ENCODE results near the gene RAB11FIP3.
A peak's percentile ranks its signal among the peaks of the same experiment; 100 is the strongest.
"Not testable (repeated sequence)": the region's sequence is repeated elsewhere in the genome, so short reads cannot be mapped to it uniquely, and the experiment has no call there.

RAB11FIP3 gene, protein sequence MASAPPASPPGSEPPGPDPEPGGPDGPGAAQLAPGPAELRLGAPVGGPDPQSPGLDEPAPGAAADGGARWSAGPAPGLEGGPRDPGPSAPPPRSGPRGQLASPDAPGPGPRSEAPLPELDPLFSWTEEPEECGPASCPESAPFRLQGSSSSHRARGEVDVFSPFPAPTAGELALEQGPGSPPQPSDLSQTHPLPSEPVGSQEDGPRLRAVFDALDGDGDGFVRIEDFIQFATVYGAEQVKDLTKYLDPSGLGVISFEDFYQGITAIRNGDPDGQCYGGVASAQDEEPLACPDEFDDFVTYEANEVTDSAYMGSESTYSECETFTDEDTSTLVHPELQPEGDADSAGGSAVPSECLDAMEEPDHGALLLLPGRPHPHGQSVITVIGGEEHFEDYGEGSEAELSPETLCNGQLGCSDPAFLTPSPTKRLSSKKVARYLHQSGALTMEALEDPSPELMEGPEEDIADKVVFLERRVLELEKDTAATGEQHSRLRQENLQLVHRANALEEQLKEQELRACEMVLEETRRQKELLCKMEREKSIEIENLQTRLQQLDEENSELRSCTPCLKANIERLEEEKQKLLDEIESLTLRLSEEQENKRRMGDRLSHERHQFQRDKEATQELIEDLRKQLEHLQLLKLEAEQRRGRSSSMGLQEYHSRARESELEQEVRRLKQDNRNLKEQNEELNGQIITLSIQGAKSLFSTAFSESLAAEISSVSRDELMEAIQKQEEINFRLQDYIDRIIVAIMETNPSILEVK

DNA sequence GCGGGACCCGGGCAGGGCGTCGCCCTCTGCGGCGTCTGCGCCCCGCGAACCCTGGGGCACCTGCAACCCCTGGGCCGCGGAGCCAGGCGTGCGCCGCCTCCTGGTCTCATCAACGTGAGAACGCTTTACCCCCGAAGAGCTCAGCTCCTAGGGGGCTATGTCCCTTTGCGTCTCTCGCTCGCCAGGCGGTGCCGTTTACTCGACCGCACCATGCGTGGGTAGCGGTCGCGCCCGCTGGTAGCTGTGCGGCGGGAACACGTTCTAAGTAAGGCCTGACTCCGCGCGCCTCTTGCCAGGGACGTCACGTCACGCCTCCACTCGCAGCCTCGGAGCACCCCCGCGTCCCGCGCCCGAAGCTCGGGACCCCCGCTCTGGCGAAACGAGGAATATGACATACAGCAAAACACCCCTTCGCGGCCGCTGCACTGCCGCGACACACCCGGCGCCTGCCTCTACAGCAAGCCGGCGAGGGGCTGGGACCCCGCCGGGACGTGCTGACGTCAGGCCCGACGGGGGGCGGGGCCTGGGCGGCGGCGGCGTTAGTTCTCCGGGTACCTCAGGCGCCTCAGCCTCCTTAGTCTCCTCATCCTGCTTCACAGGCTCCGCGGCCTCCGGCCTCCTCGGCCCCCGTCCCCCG, at the start of gene RAB11FIP3:
Gene RAB11FIP3 (plus strand): TSS at position 568 of the 637 bp plus-strand sequence. CDS start 358 bp downstream, outside the sequence.
- DNase-seq: peak; percentile 76

DNA sequence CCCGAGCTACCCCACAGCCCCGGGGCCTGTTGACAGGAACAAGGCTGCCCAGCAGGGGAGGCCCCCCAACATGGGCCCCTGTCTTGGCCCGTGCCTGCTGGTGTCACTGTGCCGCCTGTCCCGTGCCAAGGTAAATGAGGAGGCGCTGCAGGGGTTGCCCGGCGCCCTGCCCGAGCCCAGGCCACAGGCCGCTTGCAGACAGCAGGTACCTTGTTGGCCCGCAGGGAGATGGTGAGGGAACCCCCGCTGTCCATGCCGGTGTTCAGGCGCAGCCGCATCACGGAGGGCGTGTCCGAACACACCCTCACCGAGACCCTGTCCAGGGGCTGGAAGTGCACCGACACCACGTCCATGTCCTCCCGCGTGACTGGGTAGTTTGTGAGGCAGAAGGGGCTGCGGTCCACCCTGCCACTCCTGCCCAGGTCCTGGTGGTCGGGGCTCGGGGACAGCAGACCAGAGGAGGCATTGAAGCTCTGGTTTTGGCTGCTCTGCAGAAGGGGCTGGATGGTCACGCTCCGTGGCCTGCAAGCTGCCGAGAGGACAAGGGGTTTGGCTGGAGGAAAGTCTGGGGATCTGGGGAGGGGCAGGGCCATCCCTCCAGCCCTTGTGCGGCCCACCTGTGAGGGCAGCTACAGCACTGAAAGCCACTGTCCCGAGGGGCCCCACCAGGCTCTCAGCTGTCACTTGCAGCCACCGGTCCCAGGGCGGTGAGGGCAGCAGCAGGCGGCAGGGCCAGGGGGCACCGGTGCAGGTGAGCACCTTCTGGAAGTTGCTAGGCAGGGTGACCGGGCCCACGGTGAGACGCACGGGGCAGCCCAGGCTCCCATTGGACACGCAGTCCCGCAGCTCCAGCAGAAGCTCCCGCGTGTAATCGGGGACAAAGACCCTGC, 49.3 kb upstream of the RAB11FIP3 start:
- no peak for DNase-seq

DNA sequence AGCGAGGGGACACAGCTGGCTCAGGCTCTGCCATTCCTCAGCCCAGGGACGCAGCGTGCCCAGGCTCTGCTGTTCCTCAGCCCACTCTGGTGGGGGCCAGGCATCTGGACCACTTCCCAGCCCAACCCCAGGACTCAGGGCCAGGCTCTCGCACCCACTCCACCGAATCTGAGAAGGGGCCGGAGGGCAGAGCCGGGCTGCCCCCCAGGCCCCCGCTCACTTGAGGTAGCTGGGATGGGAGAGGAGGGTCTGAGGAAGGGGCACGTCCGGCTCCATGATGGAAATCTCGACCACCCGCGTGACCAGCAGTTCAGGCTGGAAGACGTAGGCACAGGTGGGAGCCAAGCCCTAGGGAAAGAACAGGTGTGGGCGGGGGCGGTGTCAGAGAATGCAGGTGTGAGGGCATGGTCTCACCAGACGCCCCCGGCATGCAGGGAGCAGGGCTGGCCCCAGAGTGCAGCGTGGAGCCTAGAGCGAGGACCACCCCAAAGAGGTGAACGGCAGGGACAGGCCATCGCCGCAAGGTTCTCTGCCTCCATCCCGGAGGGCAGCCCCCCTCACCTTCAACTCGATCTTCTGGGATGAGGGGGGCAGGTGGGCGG, 48.5 kb upstream of the RAB11FIP3 start:
- DNase-seq: no peak

DNA sequence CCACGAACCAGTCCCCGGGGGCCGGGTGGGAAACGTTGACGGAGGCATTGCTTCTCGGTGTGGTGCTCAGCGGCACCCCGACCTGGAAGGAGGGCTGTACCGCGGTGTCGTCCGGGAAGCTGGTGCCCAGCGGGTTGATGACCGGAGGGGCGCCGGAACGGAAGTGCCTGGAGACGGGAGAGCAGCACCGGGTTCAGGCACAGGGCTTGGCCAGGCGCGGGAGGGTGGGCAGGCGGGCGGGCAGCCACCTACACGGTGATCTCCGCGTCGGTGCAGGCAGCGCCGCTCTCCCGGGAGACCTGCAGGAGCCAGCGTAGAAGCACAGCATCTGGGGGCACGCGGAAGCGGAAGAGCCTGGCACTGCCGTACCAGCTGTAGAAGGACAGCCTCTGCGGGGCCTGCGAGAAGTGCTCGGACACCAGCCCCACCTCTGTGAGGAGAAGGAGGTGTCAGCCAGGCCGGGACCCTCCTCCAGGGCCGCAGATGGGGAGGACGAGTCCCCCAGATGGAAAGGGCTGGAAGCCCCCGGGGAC, 48.0 kb upstream of the RAB11FIP3 start:
- DNase-seq: no peak

DNA sequence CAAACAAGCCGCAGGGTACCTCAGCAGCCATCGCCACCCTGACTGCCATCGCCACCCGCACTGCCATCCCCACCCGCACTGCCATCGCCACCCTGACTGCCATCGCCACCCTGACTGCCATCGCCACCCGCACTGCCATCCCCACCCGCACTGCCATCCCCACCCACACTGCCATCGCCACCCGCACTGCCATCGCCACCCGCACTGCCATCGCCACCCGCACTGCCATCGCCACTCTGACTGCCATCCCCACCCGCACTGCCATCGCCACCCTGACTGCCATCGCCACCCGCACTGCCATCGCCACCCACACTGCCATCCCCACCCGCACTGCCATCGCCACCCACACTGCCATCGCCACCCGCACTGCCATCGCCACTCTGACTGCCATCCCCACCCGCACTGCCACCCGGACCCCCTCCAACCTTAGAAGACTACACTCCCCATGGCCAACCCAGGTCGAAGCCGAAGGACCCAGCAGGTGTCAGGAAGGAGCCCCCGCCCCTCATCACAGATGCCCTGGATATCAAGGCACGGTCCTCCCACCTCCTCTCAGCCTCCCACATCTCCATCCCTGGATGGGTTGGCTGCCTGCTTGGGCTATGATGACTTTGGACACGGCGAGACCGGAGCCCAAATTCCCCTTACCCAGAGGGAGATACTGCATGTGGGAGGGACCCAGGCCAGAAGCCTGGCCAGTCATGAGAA, 47.2 kb upstream of the RAB11FIP3 start:
- not testable (repeated sequence) for DNase-seq

DNA sequence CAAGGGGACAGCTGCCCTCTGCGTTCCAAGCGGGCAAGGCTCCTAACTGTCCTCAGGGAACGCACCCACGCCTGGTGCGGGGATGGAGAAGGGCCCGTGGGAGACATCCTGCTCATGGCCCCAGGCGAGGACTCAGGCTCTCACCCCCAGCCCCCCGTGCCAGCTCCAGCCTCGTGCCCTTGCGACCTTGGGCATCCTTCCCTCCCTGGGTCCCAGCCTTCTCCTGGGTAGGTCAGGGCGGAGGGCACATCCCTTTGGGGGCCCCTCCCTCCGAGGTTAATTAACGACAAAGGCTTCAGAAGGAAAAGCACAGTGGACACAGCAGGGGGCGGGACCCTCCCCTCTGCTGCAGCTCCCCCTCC, 46.6 kb upstream of the RAB11FIP3 start:
- DNase-seq: no peak

DNA sequence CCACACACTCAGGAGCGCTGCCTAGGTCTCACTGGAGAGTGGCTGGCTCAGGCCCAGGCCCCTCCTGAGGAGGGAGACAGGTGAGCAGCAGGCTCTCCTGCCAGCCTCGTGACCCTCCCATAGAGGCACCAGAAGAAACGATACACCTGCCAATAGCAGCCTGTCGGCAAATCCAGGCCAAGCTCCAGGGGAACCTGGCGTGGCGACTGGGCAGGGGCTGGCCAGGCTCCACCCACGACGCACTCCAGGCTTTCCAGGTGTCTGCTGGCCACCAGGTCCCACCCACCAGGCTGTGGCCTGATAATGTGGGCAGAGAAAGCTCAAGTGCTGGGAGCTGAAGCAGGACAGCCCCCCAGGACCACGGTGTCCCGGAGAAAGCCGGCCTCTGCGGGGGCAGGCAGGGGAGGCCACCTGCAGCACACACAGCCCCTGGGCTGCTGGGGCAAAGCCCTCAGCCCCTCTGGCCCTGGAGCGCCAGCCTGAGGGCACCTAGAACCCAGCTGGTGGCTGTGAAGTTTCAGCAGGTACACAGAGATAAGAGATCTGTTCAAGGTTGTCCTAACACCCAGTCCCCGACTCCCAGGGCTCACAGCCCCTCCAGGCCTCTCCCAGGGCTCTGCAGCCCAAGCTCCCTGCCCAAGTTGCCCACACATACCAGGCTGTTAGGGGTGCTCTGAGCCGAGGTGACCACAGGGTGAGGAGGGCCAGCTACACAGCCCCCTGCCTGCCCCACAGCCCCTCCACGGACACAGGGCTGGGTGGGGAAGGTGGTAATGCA, 46.1 kb upstream of the RAB11FIP3 start:
- no peak for DNase-seq

DNA sequence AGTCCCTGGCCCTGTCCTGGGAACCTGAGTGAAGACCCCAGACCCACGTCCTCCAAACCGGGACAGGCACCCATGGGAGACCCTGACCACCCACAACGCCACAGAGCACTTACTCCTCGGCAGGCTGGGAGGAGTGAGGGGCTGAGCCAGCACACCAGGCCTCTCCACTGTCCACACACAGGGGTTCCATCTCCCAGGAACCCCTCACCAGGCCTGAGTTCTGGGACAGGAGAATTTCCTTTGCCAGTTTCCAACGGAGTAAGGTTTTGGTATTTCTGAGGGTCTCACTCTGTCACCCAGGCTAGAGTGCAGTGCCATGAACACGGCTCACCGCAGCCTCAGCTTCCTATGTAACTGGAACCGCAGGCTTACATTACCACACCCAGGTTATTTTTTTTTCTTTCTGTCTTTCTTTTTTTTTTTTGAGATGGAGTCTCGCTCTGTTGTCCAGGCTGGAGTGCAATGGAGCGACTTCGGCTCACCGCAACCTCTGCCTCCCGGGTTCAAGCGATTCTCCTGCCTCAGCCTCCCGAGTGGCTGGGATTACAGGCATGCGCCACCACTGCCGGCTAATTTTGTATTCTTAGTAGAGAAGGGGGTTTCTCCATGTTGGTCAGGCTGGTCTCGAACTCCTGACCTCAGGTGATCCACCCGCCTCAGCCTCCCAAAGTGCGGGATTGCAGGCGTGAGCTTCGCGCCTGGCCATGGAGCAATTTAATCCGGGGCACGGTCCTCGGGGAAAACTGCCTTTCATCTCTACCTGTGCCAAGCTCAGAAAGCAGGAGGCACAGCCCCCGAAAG, 45.3 kb upstream of the RAB11FIP3 start:
- DNase-seq: no peak

DNA sequence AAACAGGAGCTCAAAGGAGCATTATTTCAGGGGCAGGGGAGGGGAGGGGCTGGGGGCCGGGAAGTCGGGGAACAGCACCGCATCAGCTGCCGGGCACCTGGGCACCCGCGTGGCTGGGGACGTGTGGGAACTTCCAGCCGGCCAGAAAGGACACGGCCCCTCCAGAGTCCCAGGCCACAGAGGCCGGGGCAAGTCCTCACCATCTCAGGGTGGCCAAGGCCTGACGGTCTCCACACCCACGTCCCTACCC, 44.8 kb upstream of the RAB11FIP3 start:
- DNase-seq: no peak

DNA sequence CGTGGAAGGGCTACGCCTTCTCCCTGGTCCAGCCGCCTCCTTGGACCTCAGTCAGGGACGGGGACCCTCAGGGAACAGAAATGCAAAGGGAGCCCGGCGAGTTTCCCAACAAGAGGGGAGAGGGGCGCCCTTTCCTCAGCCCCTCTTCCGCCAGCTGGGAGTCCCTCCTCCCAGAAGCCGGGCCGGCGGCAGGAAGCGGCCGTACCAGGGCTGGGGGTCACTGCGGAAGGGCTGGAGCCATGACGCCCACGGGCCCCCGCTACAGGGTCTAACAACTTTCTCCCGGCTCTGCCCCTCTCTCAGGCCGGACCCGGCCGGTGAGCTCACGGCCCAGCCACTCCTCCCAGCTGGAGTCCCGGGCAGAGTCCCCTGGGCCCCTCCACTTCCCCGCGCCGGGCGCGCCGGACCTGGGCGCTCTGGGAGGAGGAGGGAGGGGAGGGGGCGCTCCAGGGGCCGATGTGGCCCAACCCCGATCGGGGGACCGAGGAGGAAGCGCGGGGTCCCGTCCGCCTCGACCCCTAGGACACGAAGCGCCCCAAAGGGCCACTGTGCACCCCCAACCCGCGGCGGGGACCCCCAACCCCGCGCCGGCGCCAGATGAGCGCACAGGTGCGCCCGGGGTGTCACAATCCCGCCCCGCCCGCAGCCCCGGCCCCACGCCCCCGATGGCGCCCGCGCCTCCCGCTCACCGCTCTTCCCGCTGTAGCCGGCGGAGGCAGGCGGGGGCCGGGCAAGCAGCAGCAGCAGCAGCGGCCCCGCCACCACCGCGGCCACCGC, 44.2 kb upstream of the RAB11FIP3 start:
- no peak for DNase-seq

DNA sequence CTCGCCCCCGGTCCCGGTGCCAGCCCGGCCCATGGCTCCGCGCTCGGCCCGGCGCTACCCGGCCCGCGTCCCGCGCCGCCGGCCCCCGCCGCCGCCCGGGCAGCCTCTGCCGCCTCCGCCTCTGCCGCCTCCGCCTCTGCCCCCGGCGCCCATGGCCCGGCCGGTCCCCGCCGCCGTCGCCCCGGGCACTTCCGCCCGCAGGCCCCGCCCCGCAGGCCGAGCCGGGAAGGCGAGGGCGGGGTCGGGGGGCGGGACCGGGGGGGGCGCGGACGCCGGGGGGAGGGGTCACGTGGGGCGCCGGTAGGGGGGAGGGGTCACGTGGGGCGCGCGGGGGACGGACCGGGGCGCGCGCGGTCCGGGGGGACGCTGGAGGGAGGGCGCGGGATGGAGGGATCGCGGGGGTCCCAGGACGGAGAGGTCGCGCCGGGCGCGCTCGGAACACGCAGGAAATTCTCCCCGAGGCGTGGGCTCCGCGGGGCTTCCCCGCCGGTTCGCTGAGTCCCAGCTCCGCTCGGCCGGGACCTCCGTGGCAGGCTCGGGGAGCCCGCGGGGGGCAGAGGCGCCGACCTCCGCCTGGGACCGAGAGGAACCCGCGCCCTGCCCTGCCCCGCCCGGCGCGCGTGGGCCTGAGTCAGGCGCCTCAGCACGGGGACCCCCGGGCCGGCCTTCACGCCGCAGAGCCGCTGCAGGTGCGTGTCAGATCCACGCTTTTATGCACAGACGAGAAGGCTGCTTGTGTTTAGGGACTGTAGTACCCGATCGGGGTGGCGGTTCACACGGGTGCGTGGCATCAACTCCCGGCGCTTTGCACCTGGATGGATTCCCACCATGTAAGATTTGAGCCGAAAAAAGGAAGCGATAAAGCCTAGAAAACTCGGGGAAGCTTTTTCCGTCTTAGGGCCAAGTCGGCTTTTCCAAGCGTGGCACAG, 43.4 kb upstream of the RAB11FIP3 start, which contains the start of gene PGAP6:
Gene PGAP6 (minus strand): TSS at position 190 of the 929 bp plus-strand sequence. CDS start 157 bp downstream, at position 33.
- DNase-seq: peak; percentile 50

DNA sequence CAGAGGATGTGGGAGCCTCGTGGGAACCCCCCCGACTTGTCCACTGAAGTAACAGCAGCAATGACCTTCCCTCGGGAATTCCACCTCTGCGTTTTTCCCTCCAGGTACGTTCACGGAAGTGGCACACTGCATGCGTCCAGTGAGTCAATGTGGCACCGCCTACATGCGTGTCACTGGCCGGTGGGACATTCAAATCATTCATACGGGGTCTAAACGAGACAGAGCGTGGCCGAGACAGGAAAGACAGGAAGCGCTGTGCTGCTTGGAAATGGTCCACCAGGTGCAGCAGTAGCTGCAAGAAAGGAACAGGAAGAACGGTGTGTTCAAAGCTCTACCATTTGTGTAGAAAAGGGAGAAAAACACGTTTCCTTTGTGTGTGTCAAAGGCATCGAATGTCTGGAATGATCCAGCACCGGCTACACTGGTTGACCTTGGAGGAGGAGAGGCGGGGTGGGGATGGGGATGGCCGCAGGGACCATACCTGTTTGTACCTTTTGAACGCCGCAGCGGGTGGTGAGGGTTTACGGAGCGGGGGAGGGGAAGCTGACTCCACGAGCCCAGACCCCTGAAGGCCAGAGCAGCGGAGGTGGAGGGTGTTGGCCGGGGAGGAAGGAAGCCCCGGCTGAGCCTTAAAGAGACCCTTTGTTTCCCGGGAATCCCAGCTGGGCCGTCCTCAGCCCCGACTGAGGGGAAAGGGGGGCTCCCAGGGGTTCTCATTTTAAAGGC, 42.0 kb upstream of the RAB11FIP3 start:
- DNase-seq: no peak

DNA sequence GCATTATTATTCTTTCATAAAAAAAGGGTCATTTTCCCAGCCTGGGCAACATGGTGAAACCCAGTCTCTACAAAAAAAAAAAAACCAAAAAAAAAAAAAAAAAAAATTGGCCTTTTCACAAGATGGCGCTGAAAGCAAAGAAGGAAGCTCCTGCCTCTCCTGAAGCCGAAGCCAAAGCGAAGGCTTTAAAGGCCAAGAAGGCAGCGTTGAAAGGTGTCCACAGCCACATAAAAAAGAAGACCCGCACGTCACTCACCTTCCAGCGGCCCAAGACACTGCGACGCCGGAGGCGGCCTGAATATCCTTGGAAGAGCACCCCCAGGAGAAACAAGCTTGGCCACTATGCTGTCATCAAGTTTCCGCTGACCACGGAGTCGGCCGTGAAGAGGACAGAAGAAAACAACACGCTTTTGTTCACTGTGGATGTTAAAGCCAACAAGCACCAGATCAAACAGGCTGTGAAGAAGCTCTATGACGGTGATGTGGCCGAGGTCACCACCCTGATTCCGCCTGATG, 38.8 kb upstream of the RAB11FIP3 start:
- no peak for DNase-seq

DNA sequence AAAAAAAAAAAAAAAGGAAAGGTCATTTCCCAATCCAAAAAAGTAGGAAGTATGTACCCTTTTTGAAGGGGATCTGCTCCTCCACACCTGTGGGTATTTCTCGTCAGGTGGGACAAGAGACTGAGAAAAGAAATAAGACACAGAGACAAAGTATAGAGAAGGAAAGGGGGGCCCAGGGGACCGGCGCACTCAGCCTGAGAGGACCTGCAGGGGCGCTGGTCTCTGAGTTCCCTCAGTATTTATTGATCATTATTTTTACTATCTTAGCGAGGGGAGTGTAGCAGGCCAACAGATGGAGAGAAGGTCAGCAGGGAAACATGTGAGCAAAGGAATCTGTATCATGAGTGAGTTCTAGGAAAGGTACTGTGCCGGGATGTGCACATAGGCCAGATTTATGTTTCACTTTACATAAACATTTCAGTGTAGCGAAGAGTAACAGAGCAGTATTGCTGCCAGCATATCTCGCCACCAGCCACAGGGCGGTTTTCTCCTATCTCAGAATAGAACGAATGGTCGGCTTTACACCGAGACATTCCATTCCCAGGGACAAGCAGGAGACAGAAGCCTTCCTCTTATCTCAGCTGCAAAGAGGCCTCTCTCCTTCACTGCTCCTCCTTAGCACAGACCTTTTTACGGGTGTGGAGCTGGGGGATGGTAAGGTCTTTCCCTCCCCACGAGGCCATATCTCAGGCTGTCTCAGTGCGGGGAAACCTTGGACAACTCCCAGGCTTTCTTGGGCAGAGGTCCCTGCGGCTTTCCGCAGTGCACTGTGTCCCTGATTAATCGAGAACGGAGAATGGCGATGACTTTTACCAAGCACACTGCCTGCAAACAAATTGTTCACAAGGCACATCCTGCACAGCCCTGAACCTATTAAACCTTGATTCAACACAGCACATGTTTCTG, 37.4 kb upstream of the RAB11FIP3 start:
- not testable (repeated sequence) for DNase-seq

DNA sequence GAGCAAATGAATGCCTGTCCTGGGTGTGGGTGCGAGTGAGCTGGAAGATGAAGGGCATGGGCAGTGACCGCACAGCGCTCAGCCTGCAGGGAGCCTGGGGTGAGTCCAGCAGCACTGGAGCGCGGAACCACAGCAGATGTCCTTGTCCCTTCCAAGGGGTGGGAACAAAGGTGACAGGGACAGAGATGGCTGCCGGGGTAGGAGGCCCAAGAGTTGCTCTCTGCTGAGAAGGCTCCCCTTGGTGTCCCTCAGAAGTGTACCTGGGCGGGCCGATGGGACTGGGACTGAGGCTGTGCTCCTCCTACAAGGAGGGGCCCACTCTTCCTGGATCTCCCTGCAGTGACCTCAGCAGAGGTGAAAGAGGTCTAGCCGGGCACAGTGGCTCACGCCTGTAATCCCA, 36.1 kb upstream of the RAB11FIP3 start:
- no peak for DNase-seq

DNA sequence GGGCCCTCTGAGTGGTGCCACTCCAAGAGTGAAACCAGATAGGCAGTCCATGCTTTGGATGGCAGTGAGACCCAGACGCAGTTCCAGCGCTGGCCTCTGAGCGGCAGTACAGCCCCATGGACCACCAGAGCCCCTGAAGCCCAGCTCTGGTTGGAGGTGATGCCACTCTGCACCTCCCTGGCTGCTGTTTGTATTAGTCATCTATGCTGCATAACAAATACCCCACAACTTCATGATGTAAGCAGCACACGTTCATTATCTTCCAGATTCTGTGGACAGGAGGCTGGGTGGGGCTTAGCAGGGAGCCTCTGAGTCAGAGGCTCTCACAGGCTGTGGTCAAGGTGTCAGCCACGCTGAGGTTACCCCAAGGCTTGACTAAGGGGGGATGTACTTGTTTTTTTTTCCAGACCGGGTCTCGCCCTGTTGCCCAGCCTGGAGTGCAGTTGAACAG, 33.5 kb upstream of the RAB11FIP3 start:
- DNase-seq: peak; percentile 63

Measured in fibroblast of upper back skin (primary cell).